MM.1S (cell line): ENCODE measurements around the gene CUEDC2.

Experiments used
- DNase-seq: peaks from one replicate; pipeline ENCODE4 v3.0.0-alpha.2; 2015
- H2AFZ ChIP-seq: fragments of 300-600 bp; sonication (generic); 2 replicates; pipeline ENCODE4 v1.6.0; 2016; ENCODE audit warnings: antibody characterized with exemption, low read length
- H3F3A ChIP-seq: fragments of 300-600 bp; sonication (generic); 2 replicates; pipeline ENCODE4 v1.6.1; 2016; ENCODE audit warnings: mild to moderate bottlenecking, antibody characterized with exemption, low read length, moderate library complexity, mixed read lengths; ENCODE audit not compliant: insufficient read depth
- H3K27ac ChIP-seq: fragments of 300-600 bp; sonication (generic); 2 replicates; pipeline ENCODE4 v1.5.1; 2016; ENCODE audit warnings: mild to moderate bottlenecking, low read length
- H3K27me3 ChIP-seq: fragments of 300-600 bp; sonication (generic); replicated peaks from 2 replicates; pipeline ENCODE4 v1.6.0; 2016; ENCODE audit warnings: low read length; ENCODE audit not compliant: insufficient read depth
- H3K36me3 ChIP-seq: fragments of 300-600 bp; sonication (generic); replicated peaks from 2 replicates; pipeline ENCODE4 v1.6.1; 2016; ENCODE audit warnings: mild to moderate bottlenecking, low read length, mixed read lengths; ENCODE audit not compliant: insufficient read depth
- H3K4me1 ChIP-seq: fragments of 300-600 bp; sonication (generic); 2 replicates; pipeline ENCODE4 v1.6.1; 2016; ENCODE audit warnings: low read length, mixed read lengths
- H3K4me2 ChIP-seq: fragments of 300-600 bp; sonication (generic); 2 replicates; pipeline ENCODE4 v1.6.0; 2016; ENCODE audit warnings: low read depth, low read length
- H3K4me3 ChIP-seq: fragments of 300-600 bp; sonication (generic); 2 replicates; pipeline ENCODE4 v1.5.1; 2016; ENCODE audit warnings: low read length, mixed read lengths
- H3K79me2 ChIP-seq: fragments of 300-600 bp; sonication (generic); 2 replicates; pipeline ENCODE4 v1.6.1; 2016; ENCODE audit warnings: mixed run types, low read length, mixed read lengths
- H3K9ac ChIP-seq: fragments of 300-600 bp; sonication (generic); 2 replicates; pipeline ENCODE4 v1.6.1; 2016; ENCODE audit warnings: low read length, mixed read lengths
- H3K9me2 ChIP-seq: fragments of 300-600 bp; sonication (generic); replicated peaks from 2 replicates; pipeline ENCODE4 v1.6.1; 2016; ENCODE audit warnings: mild to moderate bottlenecking, low read length, mixed read lengths; ENCODE audit not compliant: insufficient read depth
- H3K9me3 ChIP-seq: fragments of 300-600 bp; sonication (generic); replicated peaks from 2 replicates; pipeline ENCODE4 v1.6.1; 2016; ENCODE audit warnings: mild to moderate bottlenecking, low read length, mixed read lengths; ENCODE audit not compliant: insufficient read depth
- H4K20me1 ChIP-seq: fragments of 300-600 bp; sonication (generic); 2 replicates; pipeline ENCODE4 v1.6.1; 2016; ENCODE audit warnings: mild to moderate bottlenecking, low read length, moderate library complexity, mixed read lengths; ENCODE audit not compliant: insufficient read depth
- EZH2 ChIP-seq: fragments of 300-600 bp; sonication (generic); optimal IDR thresholded peaks from 2 replicates; pipeline ENCODE3; 2017; ENCODE audit warnings: low read depth, mild to moderate bottlenecking, antibody characterized with exemption, low read length, mixed read lengths
- EZH2phosphoT487 ChIP-seq: fragments of 300-600 bp; sonication (generic); IDR thresholded peaks from 2 replicates; pipeline ENCODE4 v1.6.1; 2018; ENCODE audit warnings: antibody characterized with exemption, low read length
- TF ChIP-seq, protein P1 (sequence below): fragments of 300-600 bp; sonication (generic); IDR thresholded peaks from 2 replicates; pipeline ENCODE4 v1.5.1; 2016; ENCODE audit warnings: antibody characterized with exemption, low read length, mixed read lengths

Gene CUEDC2

DNA sequence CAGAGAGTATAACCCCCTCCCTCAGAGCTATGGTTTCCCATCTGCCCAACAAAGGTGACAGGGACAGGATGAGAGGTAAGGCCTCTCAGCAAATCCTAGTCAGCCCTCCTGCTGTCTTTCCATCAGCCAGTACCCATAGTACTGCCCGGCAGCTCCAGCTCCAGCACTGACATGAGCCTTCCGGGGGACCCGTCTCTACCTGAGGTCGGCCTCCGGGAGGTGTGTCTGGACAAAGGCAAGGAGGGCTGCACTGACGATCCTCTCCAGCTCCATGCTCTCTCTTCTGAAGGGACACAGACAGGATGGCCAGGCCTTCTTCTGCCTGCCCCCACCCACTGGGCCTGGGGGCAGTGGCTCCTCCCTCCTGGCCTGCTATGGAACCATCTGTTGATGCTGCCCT lies 7.5 kb downstream of the CUEDC2 start:
- no peaks in the 10 kb centered on the region for H3K27me3 ChIP-seq
- peaks cover 4% of the 10 kb centered on the region; the same call in 1 of the 2 replicates for H3K79me2 ChIP-seq
- no peaks in the 10 kb centered on the region for H4K20me1 ChIP-seq
- no peak overlapping the region for H3K4me2 ChIP-seq
- H3K9me3 ChIP-seq, result no peaks in the 10 kb centered on the region
- H3F3A ChIP-seq, result peaks cover 19% of the 10 kb centered on the region
- H3K4me1 ChIP-seq, result peaks cover 9% of the 10 kb centered on the region
- H3K9me2 ChIP-seq, result no peaks in the 10 kb centered on the region
- H2AFZ ChIP-seq, result no peak overlapping the region
- TF ChIP-seq EZH2phosphoT487, result no peak
- no peak for TF ChIP-seq EZH2
- TF ChIP-seq, protein P1, sequence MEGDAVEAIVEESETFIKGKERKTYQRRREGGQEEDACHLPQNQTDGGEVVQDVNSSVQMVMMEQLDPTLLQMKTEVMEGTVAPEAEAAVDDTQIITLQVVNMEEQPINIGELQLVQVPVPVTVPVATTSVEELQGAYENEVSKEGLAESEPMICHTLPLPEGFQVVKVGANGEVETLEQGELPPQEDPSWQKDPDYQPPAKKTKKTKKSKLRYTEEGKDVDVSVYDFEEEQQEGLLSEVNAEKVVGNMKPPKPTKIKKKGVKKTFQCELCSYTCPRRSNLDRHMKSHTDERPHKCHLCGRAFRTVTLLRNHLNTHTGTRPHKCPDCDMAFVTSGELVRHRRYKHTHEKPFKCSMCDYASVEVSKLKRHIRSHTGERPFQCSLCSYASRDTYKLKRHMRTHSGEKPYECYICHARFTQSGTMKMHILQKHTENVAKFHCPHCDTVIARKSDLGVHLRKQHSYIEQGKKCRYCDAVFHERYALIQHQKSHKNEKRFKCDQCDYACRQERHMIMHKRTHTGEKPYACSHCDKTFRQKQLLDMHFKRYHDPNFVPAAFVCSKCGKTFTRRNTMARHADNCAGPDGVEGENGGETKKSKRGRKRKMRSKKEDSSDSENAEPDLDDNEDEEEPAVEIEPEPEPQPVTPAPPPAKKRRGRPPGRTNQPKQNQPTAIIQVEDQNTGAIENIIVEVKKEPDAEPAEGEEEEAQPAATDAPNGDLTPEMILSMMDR, result no peak
- no peak overlapping the region for H3K9ac ChIP-seq
- no peak for DNase-seq
- no peak overlapping the region for H3K27ac ChIP-seq
- H3K4me3 ChIP-seq, result no peak overlapping the region
- H3K36me3 ChIP-seq, result no peaks in the 10 kb centered on the region

- TF ChIP-seq, protein P1, result no peak
- TF ChIP-seq EZH2phosphoT487 (no peak), EZH2 (no peak)
- Histone ChIP-seq H3K4me3 (no peak overlapping the region), H3K9ac (no peak overlapping the region), H3K9me3 (no peaks in the 10 kb centered on the region), H3K9me2 (no peaks in the 10 kb centered on the region), H3K4me2 (no peak overlapping the region), H3K4me1 (peaks cover 14% of the 10 kb centered on the region), H2AFZ (no peak overlapping the region), H3K27me3 (no peaks in the 10 kb centered on the region), H3K27ac (no peak overlapping the region), H4K20me1 (no peaks in the 10 kb centered on the region), H3K79me2 (peaks cover 4% of the 10 kb centered on the region; the same call in 1 of the 2 replicates), H3F3A (peaks cover 22% of the 10 kb centered on the region), H3K36me3 (no peaks in the 10 kb centered on the region)
- no peak for DNase-seq
Measured at GRCh38 chr10:102424145-102424544, 8.2 kb downstream of the CUEDC2 start.

DNA sequence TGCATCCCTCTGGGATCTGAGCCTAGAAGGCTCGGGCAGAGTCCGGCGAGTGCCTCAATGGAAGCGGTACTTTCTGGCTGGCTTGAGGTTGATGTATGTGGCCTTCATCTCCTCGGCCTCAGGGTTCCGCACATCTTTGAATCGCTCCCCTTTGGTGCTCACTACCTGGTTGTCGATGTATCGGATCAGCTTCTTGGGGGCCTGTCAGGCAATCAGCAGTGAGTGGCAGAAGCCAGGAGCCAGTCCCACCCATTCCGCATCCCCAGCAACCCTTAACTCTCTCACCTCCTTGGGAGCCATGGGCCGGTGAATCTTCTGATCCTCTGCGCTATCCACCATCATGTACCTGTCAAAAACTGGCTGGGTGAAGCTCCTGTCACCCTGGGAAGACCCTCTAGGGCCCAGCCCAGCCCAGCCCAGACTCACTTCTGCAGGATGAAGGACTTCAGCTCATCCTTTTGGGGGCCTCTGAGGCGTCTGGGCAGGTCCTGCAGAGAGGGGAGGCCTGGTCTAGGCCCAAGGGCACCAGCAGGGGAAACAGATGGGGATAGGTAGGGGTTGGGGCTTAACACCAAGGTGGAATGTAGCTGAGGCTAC lies 8.9 kb downstream of the CUEDC2 start:
- Histone ChIP-seq H3K27ac (no peak overlapping the region), H2AFZ (no peak overlapping the region), H3K9me3 (no peaks in the 10 kb centered on the region), H3K79me2 (peaks cover 4% of the 10 kb centered on the region; the same call in 1 of the 2 replicates), H4K20me1 (no peaks in the 10 kb centered on the region), H3K36me3 (no peaks in the 10 kb centered on the region), H3K4me3 (no peak overlapping the region), H3K9me2 (no peaks in the 10 kb centered on the region), H3K4me1 (peaks cover 15% of the 10 kb centered on the region), H3K27me3 (no peaks in the 10 kb centered on the region; the same call in 1 of the 2 replicates), H3K4me2 (peak overlapping the region; percentile 100; the same call in 1 of the 2 replicates), H3K9ac (no peak overlapping the region), H3F3A (peaks cover 22% of the 10 kb centered on the region)
- TF ChIP-seq, protein P1, result no peak
- TF ChIP-seq EZH2phosphoT487 (no peak), EZH2 (no peak)
- no peak for DNase-seq
